22Rv1 (cell line): ENCODE data around the gene DTHD1.

ENCODE experiments used
- ZFX ChIP-seq: fragments of 450-650 bp; IDR thresholded peaks from 2 replicates; pipeline ENCODE4 v1.6.1; 2017; ENCODE audit warnings: antibody characterized with exemption, borderline replicate concordance
- TF ChIP-seq, protein P1 (sequence below): fragments of 450-650 bp; IDR thresholded peaks from 2 replicates; pipeline ENCODE4 v1.5.1; 2017; ENCODE audit warnings: mild to moderate bottlenecking

GRCh38 chr4:36392024-36392423 is 110.6 kb downstream of the DTHD1 start:
- TF ChIP-seq, protein P1, sequence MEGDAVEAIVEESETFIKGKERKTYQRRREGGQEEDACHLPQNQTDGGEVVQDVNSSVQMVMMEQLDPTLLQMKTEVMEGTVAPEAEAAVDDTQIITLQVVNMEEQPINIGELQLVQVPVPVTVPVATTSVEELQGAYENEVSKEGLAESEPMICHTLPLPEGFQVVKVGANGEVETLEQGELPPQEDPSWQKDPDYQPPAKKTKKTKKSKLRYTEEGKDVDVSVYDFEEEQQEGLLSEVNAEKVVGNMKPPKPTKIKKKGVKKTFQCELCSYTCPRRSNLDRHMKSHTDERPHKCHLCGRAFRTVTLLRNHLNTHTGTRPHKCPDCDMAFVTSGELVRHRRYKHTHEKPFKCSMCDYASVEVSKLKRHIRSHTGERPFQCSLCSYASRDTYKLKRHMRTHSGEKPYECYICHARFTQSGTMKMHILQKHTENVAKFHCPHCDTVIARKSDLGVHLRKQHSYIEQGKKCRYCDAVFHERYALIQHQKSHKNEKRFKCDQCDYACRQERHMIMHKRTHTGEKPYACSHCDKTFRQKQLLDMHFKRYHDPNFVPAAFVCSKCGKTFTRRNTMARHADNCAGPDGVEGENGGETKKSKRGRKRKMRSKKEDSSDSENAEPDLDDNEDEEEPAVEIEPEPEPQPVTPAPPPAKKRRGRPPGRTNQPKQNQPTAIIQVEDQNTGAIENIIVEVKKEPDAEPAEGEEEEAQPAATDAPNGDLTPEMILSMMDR: no peak
- no peak for TF ChIP-seq ZFX
